OCI-LY1 (cell line): Measurements from ENCODE around the gene CACNA2D4.

Experiments used
- EZH2 ChIP-seq: fragments of 200-600 bp; sonication (generic), shearing (Covaris generic); IDR thresholded peaks from 2 replicates; pipeline ENCODE4 v1.8.0; 2017; ENCODE audit warnings: borderline replicate concordance, mixed run types, mild to moderate bottlenecking, antibody characterized with exemption, low read length, moderate library complexity, mixed read lengths
- TF ChIP-seq, protein P1 (sequence below): fragments of 200-600 bp; sonication (generic), shearing (Covaris generic); IDR thresholded peaks from 2 replicates; pipeline ENCODE4 v1.5.1; 2017; ENCODE audit warnings: mild to moderate bottlenecking, antibody characterized with exemption, low read length, moderate library complexity, mixed read lengths

GRCh38 chr12:1876086-1876485 is 42.4 kb downstream of the CACNA2D4 start:
- TF ChIP-seq EZH2 = no peak
- TF ChIP-seq, protein P1, sequence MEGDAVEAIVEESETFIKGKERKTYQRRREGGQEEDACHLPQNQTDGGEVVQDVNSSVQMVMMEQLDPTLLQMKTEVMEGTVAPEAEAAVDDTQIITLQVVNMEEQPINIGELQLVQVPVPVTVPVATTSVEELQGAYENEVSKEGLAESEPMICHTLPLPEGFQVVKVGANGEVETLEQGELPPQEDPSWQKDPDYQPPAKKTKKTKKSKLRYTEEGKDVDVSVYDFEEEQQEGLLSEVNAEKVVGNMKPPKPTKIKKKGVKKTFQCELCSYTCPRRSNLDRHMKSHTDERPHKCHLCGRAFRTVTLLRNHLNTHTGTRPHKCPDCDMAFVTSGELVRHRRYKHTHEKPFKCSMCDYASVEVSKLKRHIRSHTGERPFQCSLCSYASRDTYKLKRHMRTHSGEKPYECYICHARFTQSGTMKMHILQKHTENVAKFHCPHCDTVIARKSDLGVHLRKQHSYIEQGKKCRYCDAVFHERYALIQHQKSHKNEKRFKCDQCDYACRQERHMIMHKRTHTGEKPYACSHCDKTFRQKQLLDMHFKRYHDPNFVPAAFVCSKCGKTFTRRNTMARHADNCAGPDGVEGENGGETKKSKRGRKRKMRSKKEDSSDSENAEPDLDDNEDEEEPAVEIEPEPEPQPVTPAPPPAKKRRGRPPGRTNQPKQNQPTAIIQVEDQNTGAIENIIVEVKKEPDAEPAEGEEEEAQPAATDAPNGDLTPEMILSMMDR = no peak
